Neural cell (in vitro differentiated cells): ENCODE measurements around the gene MTHFD2.

ENCODE experiments used
- CTCF ChIP-seq: fragments of 450-650 bp; IDR thresholded peaks from 2 replicates; pipeline ENCODE4 v1.5.1; 2014; ENCODE audit warnings: antibody characterized with exemption, mild to moderate bottlenecking, moderate library complexity; ENCODE audit not compliant: poor library complexity, severe bottlenecking
- EZH2 ChIP-seq: fragments of 200-600, 300-800 bp; shearing (Covaris generic), sonication (generic); IDR thresholded peaks from 2 replicates; pipeline ENCODE4 v1.6.1; 2014; ENCODE audit warnings: antibody characterized with exemption, low read length, borderline replicate concordance, mild to moderate bottlenecking; ENCODE audit not compliant: insufficient read depth, poor library complexity, severe bottlenecking
- POLR2AphosphoS5 ChIP-seq: IDR thresholded peaks from 2 replicates; pipeline ENCODE4 v1.6.1; 2012
- SMC3 ChIP-seq: fragments of 450-650 bp; conservative IDR thresholded peaks from 2 replicates; pipeline ENCODE4 v1.6.1; 2014; ENCODE audit warnings: antibody characterized with exemption, mild to moderate bottlenecking, moderate library complexity; ENCODE audit not compliant: poor library complexity

- TF ChIP-seq CTCF (no peak), SMC3 (no peak), EZH2 (no peak), POLR2AphosphoS5 (no peak)
Observed at GRCh38 chr2:74206180-74206688, 7.8 kb downstream of the MTHFD2 start.
